ENCODE data around the gene CLNK.
A peak's percentile ranks its signal among the peaks of the same experiment; 100 is the strongest.

The CLNK gene, protein sequence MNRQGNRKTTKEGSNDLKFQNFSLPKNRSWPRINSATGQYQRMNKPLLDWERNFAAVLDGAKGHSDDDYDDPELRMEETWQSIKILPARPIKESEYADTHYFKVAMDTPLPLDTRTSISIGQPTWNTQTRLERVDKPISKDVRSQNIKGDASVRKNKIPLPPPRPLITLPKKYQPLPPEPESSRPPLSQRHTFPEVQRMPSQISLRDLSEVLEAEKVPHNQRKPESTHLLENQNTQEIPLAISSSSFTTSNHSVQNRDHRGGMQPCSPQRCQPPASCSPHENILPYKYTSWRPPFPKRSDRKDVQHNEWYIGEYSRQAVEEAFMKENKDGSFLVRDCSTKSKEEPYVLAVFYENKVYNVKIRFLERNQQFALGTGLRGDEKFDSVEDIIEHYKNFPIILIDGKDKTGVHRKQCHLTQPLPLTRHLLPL
- 0 to 0.96 (median 0) reads per million in 9 experiments for total RNA-seq

DNA sequence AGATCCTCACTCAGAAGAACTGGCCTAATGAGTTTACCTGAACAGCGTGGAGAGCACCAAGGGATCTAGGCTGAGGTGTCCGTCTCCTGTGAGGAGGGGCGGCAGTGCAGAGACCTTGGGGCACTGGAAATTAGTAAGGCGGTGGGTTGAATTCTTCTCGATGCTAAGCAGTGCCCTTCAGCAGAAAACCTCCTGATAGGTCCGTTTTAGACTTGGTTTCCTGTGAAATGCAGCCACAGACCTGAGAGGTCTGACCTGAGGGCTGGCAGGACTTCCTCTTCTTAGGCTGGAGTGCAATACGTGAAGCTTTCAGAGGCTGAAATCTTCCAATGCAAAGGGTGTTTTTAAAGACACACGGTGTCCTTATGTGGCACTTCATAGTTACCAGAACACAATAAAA is at the start of gene CLNK:
Gene CLNK, minus strand, starts transcription at position 138 of the 400 bp plus-strand sequence. CDS start 16,899 bp downstream, outside the sequence.
- H3K27me3 Mint-ChIP-seq, result peaks cover 0 to 6% of the 10 kb centered on the region in 2 donors
- H3K4me3 Mint-ChIP-seq, result no peak within 1 kb of the TSS
- H3K9me3 Mint-ChIP-seq, result peaks cover 0 to 6% of the 10 kb centered on the region in 2 donors
- H3K27ac Mint-ChIP-seq, result peak within 1 kb of the TSS in 1 of 2 donors; percentile 41
- no peaks in the 10 kb centered on the region for H3K4me1 Mint-ChIP-seq (ENCODE audit: low read depth in 2 of 2)
- ATAC-seq (replicated peaks) (no peak), DNase-seq (no peak)
- no peaks in the 10 kb centered on the region for H3K36me3 Mint-ChIP-seq (ENCODE audit: insufficient read depth)

DNA sequence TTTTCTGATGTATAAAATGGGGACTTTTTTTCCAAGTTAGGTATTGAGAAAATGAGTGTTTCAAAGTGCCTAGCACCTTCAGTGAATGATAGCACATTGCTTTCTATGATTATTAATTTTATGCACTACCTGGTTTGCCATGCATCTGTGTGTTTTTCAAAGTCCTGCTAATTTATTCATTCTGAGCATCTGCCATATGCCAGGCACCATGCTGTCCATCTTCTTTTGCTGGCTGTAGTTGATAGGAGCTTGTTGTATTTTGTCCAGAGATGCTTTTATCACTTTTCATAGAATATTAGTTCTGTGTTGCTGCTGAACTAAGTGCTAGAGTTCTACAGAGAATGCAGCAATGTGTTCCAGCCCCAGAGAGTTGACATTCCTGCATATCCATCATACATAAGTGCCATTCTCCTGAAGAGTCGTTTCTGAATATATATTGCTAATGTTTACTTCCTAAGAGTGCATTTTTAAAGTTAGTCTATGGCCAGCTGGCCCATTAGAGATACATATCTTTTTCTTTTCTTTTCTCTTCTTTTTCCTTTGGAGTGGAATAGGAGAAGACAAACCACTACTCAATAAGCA is 49.0 kb upstream of the CLNK start:
- no peak overlapping the region for H3K27ac Mint-ChIP-seq
- no peaks in the 10 kb centered on the region for H3K9me3 Mint-ChIP-seq
- H3K27me3 Mint-ChIP-seq, result peaks cover 5 to 22% of the 10 kb centered on the region in 2 donors
- peaks cover 0 to 16% of the 10 kb centered on the region in 2 donors for H3K4me1 Mint-ChIP-seq (ENCODE audit: low read depth in 2 of 2)
- peak overlapping the region in 1 of 2 donors; percentile 2 for H3K4me3 Mint-ChIP-seq
- DNase-seq, result no peak
- ATAC-seq (replicated peaks), result no peak
- no peaks in the 10 kb centered on the region for H3K36me3 Mint-ChIP-seq (ENCODE audit: insufficient read depth)

DNA sequence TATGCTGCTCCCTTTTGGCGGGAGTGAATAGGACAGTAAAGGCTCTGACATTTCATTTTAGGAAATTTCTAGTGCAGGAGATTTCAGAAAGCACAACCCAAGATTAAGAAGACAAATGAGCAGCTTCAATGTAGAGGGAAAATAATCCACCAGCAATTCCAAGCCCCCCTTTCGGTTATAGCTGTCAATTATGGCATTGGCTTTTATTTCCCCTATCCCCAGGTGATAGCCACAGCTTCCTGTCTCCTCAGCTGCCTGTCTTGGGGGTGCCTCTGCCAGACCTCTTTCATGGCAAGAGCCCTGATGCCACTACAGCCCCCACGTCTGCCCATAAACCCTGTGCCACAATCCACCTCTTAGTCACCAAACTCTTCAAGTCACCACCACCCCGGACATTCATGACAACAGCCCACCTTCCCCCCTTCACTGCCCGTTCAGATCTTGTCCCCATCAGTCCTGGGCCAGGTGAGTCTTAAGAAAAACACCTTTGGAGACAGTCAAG is 48.4 kb upstream of the CLNK start:
- Mint-ChIP-seq H3K27ac (no peak overlapping the region), H3K36me3 (ENCODE audit: insufficient read depth) (no peaks in the 10 kb centered on the region), H3K4me1 (ENCODE audit: low read depth in 2 of 2) (peaks cover 0 to 16% of the 10 kb centered on the region in 2 donors), H3K27me3 (peaks cover 5 to 22% of the 10 kb centered on the region in 2 donors), H3K4me3 (peak overlapping the region in 1 of 2 donors; percentile 2), H3K9me3 (no peaks in the 10 kb centered on the region)
- ATAC-seq (replicated peaks) (peak; percentile 42), DNase-seq (no peak)

DNA sequence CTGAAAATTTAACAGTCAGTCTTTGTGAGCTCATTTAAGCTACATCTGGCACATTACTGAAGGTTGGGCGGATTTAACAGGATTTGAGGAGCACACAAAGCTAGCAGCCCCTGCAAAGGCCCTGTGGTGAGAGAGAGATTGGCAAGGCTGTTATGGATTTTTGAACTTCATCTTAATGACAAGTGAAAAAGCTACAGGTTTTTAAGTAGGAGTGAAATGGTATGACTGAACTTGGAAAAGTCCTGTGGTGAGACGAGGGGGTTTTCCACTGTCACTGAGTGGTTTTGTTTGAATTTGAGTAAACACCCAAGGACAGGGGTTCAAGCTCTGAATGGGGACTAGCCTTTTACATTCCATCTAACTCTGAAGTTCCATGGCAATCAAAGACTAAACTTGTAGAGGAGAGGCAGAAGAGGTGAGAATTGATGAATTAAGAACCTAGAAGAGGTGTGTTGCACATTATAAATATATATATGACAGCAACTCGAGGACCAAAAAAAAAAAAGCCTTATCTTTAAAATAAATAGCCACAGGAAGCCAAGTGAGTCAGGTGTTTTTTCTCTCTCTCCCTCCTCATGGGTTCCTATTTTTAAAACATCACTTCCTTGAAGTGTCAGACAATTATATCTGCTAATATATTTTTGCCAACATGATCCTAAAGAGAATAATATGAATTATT is 47.8 kb upstream of the CLNK start:
- ATAC-seq (replicated peaks), result no peak
- H3K36me3 Mint-ChIP-seq (ENCODE audit: insufficient read depth), result no peaks in the 10 kb centered on the region
- peaks cover 5 to 22% of the 10 kb centered on the region in 2 donors for H3K27me3 Mint-ChIP-seq
- H3K4me1 Mint-ChIP-seq (ENCODE audit: low read depth in 2 of 2), result peaks cover 0 to 16% of the 10 kb centered on the region in 2 donors
- no peaks in the 10 kb centered on the region for H3K9me3 Mint-ChIP-seq
- H3K27ac Mint-ChIP-seq, result peak overlapping the region in 1 of 2 donors; percentile 18
- no peak for DNase-seq
- H3K4me3 Mint-ChIP-seq, result no peak overlapping the region

DNA sequence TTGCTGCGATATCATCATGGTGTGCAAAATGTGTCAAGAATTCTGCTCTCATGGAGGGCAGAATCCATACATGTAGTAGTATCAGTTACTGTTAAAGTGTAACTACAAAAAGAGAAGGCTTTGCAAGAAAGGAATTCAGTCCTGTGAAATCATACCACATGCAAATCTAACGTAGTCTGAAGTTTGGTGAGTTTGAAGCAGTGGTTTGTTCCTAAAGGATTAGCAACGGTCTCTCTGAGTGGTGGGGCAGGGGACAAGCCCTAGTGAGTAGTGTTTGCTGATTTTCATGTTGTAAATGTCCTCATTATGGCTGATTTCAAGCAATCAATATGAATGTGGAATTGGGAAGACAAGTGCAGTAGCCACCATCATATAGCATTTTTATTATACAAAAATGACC is 47.1 kb upstream of the CLNK start:
- H3K4me3 Mint-ChIP-seq, result no peak overlapping the region
- H3K27me3 Mint-ChIP-seq, result peaks cover 5 to 22% of the 10 kb centered on the region in 2 donors
- no peak for DNase-seq
- no peaks in the 10 kb centered on the region for H3K9me3 Mint-ChIP-seq
- no peak for ATAC-seq (replicated peaks)
- H3K4me1 Mint-ChIP-seq (ENCODE audit: low read depth in 2 of 2), result peaks cover 0 to 16% of the 10 kb centered on the region in 2 donors
- peak overlapping the region in 1 of 2 donors; percentile 18 for H3K27ac Mint-ChIP-seq
- H3K36me3 Mint-ChIP-seq (ENCODE audit: insufficient read depth), result no peaks in the 10 kb centered on the region

DNA sequence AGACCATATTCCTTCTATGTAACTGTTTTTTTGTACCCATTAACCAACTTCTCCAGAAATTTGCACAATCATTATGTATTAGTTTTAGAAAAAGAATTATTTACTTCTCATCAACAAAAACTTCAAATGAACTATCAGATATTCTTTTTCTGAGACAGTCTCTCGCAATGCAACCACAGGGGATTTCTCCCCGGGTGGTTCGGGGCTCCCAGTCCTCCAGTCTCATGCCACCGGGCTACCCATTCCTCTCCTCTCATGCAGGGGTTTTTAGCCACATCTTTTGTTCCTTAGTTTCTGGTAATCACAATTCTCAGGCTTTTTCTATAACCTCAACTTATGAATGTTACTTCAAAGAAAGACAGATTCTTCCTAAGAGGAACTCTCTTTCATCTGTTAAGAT is 46.6 kb upstream of the CLNK start:
- Mint-ChIP-seq H3K9me3 (no peaks in the 10 kb centered on the region), H3K27ac (no peak overlapping the region), H3K27me3 (peaks cover 5 to 22% of the 10 kb centered on the region in 2 donors), H3K36me3 (ENCODE audit: insufficient read depth) (no peaks in the 10 kb centered on the region), H3K4me1 (ENCODE audit: low read depth in 2 of 2) (peaks cover 0 to 16% of the 10 kb centered on the region in 2 donors), H3K4me3 (no peak overlapping the region)
- no peak for DNase-seq
- no peak for ATAC-seq (replicated peaks)

DNA sequence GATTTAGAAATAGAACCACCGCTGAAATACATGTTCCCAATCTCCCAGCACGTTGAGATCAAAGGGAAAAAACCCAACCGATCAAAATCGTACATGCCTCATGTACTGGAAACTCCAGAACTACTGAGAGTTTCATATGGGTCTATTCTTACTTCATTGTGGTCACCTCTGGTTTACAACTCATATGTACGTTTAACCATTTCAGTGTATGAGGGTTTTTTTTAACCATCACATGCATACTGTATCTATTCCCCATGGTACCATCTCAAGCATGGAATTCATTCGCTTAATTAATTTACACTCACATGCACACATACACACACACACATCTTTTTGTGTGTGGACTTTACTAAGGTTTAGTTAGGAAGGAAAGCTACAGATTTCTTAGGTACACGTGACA is 46.0 kb upstream of the CLNK start:
- Mint-ChIP-seq H3K4me3 (no peak overlapping the region), H3K9me3 (no peaks in the 10 kb centered on the region), H3K4me1 (ENCODE audit: low read depth in 2 of 2) (peaks cover 0 to 16% of the 10 kb centered on the region in 2 donors), H3K27ac (no peak overlapping the region), H3K27me3 (peaks cover 5 to 22% of the 10 kb centered on the region in 2 donors), H3K36me3 (ENCODE audit: insufficient read depth) (no peaks in the 10 kb centered on the region)
- no peak for ATAC-seq (replicated peaks)
- DNase-seq, result no peak

DNA sequence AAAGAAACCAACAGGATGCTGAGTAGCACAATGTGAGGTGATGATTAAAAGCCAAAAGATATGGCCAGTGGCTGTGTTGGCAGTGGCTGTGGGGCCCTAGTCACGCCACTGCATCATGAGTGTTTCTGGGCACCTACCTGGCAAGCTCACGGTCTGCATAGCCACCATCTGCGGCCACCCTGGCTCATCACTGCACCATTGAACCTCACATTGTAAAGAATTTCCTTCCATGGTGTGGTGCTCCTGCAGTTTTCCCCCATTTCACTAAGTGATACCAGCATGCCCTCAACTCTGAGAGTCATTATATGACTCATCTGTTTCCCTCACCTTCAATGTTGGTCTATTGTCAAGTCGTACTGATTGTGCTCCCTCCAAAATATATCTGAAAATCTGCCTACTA is 45.5 kb upstream of the CLNK start:
- DNase-seq, result no peak
- Mint-ChIP-seq H3K9me3 (no peaks in the 10 kb centered on the region), H3K27me3 (peaks cover 5 to 22% of the 10 kb centered on the region in 2 donors), H3K36me3 (ENCODE audit: insufficient read depth) (no peaks in the 10 kb centered on the region), H3K4me1 (ENCODE audit: low read depth in 2 of 2) (peaks cover 0 to 16% of the 10 kb centered on the region in 2 donors), H3K4me3 (no peak overlapping the region), H3K27ac (no peak overlapping the region)
- ATAC-seq (replicated peaks), result no peak

DNA sequence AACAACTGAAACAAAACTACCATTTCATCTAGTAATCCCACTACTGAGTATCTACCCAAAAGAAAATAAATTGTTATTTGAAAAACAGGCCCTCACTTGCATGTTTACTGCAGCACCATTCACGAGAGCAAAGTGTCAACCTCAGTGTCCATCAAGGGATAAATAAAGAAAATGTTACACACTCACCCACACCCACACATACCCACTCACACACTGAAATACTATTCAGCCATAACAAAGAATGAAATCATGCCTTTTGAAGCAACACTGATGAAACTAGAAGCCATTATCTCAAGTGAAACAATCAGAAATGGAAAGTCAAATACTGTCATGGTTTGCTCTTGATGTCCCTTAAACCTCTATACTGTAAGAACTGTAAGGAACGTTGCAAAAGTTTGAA is 44.8 kb upstream of the CLNK start:
- H3K9me3 Mint-ChIP-seq, result no peaks in the 10 kb centered on the region
- no peaks in the 10 kb centered on the region for H3K36me3 Mint-ChIP-seq (ENCODE audit: insufficient read depth)
- peaks cover 5 to 22% of the 10 kb centered on the region in 2 donors for H3K27me3 Mint-ChIP-seq
- ATAC-seq (replicated peaks), result no peak
- DNase-seq, result no peak
- H3K27ac Mint-ChIP-seq, result no peak overlapping the region
- peaks cover 0 to 16% of the 10 kb centered on the region in 2 donors for H3K4me1 Mint-ChIP-seq (ENCODE audit: low read depth in 2 of 2)
- H3K4me3 Mint-ChIP-seq, result no peak overlapping the region

DNA sequence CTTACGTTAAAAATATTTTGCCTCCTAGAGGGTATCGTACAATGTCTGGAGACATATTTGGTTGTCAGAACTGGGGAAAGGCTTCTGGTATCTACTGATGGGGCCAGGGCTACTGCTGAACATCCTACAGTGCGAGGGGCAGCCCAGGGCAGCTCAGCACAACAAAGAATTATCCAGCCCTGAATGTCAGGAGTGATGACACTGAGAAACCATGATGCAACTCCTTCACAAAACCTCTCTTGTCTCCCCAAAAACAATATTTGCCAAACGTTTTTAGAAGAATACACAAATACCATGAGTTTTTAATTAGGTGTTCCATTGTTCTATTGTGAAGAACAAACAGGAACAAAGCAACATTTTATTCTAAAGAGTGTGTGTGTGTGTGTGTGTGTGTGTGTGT is 43.4 kb upstream of the CLNK start:
- DNase-seq (no peak), ATAC-seq (replicated peaks) (no peak)
- Mint-ChIP-seq H3K4me3 (no peak overlapping the region), H3K4me1 (ENCODE audit: low read depth in 2 of 2) (peaks cover 0 to 13% of the 10 kb centered on the region in 2 donors), H3K9me3 (no peaks in the 10 kb centered on the region), H3K27ac (no peak overlapping the region), H3K36me3 (ENCODE audit: insufficient read depth) (no peaks in the 10 kb centered on the region), H3K27me3 (peaks cover under 1 to 22% of the 10 kb centered on the region in 2 donors)

DNA sequence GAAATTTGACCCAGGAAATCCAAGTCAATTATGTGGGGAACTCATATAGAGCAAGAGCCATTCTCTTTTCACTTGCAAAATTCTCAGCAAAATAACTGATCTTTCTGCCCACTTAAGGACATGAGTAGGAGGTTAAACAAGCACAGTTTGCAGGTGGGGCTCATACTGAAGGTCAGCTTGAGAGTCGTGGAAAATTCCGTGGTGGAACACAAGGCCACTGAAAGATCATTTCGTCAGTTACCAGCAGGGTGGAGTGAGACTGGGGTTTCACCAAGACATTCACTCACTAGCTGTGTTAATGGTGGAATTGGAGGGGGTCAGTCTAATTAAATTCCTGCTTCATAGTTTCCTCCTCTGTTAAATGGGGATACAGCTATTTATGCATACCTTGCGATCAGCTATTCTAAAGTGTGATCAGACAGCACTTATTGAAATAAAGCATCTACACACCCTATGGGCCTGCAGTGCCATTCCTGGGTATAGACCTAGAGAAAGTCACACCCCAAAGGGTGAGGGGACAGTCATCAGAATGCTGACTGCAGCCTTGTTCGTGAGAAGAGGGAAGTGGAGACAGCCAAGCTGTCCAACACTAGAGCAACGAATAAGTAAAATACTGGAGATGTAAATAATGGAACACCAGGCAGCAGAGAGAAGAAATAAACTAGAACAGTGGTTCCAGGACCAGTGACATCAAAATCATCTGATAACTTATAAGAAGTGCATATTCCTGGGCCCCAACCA is 42.7 kb upstream of the CLNK start:
- Mint-ChIP-seq H3K9me3 (no peaks in the 10 kb centered on the region), H3K36me3 (ENCODE audit: insufficient read depth) (no peaks in the 10 kb centered on the region), H3K27ac (no peak overlapping the region), H3K4me3 (no peak overlapping the region), H3K4me1 (ENCODE audit: low read depth in 2 of 2) (peaks cover 0 to 10% of the 10 kb centered on the region in 2 donors), H3K27me3 (peaks cover 0 to 22% of the 10 kb centered on the region in 2 donors)
- DNase-seq (no peak), ATAC-seq (replicated peaks) (no peak)

DNA sequence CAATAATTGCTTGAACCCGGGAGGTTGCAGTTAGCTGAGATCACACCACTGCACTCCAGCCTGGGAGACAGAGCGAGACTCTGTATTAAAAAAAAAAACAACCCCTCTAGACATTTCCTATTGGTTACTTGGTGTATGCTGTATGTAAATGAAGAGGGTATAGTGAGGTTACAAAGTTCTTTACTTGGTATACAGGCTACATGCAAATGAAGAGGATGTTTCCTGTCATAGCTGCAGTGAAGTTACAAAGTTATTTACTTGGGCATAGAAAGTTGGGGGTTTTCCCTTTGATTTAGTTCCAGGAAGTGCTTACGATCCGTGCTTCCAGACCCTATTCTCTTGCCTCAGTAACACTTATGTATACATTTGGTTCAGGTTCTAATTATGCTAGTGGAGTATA is 38.4 kb upstream of the CLNK start:
- ATAC-seq (replicated peaks) (peak; percentile 47), DNase-seq (no peak)
- Mint-ChIP-seq H3K9me3 (no peaks in the 10 kb centered on the region), H3K4me1 (ENCODE audit: low read depth in 2 of 2) (peaks cover 0 to 2% of the 10 kb centered on the region in 2 donors), H3K4me3 (no peak overlapping the region), H3K27me3 (peaks cover 11 to 14% of the 10 kb centered on the region in 2 donors), H3K36me3 (ENCODE audit: insufficient read depth) (no peaks in the 10 kb centered on the region), H3K27ac (no peak overlapping the region)

DNA sequence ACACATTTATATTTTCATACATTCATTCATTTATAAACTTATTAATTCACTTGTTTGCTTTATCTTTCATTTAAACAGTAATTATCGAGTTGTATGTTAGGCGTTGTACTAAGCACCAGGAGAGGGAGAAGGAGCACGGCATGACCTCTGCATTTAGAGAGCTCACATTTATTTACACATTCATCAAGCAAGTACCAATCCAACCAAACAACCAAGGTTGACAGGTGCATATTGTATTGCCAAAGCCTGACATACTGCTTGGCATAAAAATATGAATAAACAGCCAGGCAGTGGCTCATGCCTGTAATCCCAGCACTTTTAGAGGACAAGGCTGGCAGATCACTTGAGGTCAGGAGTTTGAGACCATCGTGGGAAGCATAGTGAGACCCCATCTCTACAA is 37.0 kb upstream of the CLNK start:
- Mint-ChIP-seq H3K27me3 (peaks cover 11 to 21% of the 10 kb centered on the region in 2 donors), H3K27ac (no peak overlapping the region), H3K36me3 (ENCODE audit: insufficient read depth) (no peaks in the 10 kb centered on the region), H3K4me1 (ENCODE audit: low read depth in 2 of 2) (peaks cover 0 to 2% of the 10 kb centered on the region in 2 donors), H3K4me3 (no peak overlapping the region), H3K9me3 (no peaks in the 10 kb centered on the region)
- ATAC-seq (replicated peaks) (no peak), DNase-seq (no peak)
